Renal cortex interstitium (tissue), 15 donors: ENCODE data around the gene DRAXIN. TPM values are rescaled to one million over a fixed set of nuclear protein-coding genes. Genes with fewer than 3 reads are reported as not detected.

Experiments
- DNase-seq, 11 donors: peaks; one replicate each; pipeline ENCODE4 v3.0.0-alpha.2; 2013; ENCODE audit warnings: low read depth in 9 of 11, low spot score in 4 of 11; ENCODE audit errors: extremely low read depth in 1 of 11
- long read RNA-seq, 16 experiments: transcript quantifications; one replicate each; lab custom pipeline, GENCODE V29; 2026
- polyA plus RNA-seq, 3 donors: library from polyadenylated mRNA; unstranded; fragments of 120-200 nt; gene quantifications; one replicate each; pipeline ENCODE4 v1.2.1, GENCODE V29; 2013; ENCODE audit not compliant: insufficient read length in 3 of 3

Gene DRAXIN, protein sequence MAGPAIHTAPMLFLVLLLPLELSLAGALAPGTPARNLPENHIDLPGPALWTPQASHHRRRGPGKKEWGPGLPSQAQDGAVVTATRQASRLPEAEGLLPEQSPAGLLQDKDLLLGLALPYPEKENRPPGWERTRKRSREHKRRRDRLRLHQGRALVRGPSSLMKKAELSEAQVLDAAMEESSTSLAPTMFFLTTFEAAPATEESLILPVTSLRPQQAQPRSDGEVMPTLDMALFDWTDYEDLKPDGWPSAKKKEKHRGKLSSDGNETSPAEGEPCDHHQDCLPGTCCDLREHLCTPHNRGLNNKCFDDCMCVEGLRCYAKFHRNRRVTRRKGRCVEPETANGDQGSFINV
- polyA plus RNA-seq: 1 to 10 TPM; 1.1 to 1.4 (median 1.2) TPM
- long read RNA-seq, donor 1: 0 reads
- long read RNA-seq, donor 2: 0 reads
- long read RNA-seq, donor 3: 0 reads
- long read RNA-seq, donor 4: 0 reads
- long read RNA-seq, donor 5: 0 reads
- long read RNA-seq, donor 6: 0 reads
- long read RNA-seq, donor 7: 0 reads
- long read RNA-seq, donor 8, partial matches to known transcripts: 6 of 56 reads
- long read RNA-seq, donor 8, other reads (novel, unspliced or antisense): 50 of 56 reads
- long read RNA-seq, donor 9: 0 reads
- long read RNA-seq, donor 10: 0 reads
- long read RNA-seq, donor 11: 0 reads
- long read RNA-seq, donor 12: 0 reads
- long read RNA-seq, donor 13: 0 reads
- long read RNA-seq, donor 14: 0 reads
- long read RNA-seq, donor 15: 0 reads
- long read RNA-seq, donor 16: 0 reads

DNA sequence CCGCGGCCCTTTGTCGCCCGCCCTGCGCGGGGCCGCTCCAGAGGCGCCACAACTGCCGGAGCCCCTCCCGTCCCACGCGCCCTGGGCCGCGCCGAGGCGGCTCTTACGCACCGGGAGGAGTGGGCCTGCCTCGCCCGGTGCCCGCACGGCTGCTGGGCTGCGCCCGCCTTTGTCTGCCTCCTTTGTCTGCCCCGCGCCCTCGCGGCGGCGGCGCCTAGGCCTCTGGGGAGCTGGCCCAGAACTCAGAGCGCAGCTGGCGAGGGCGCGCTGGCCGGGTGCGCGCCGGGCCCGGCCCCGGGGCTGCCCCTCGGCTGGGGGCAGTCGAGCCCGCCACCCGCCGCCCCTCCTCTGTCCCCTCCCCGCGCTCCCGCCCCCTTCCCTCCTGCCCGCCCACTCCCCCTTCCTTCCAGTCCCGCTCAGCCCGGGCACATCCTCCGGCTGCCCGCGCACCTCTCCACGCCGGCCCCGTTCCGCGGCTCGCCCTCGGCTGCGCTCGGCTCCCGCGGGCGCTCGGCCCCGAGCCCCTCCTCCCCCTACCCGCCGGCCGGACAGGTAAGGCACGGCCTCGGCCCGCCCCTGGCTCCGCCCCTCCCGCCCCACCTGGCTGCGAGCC is at the start of gene DRAXIN:
TSS of gene DRAXIN (plus strand) at position 409 of the 613 bp plus-strand sequence. CDS start 14,549 bp downstream, outside the sequence.
- peak in 1 of 11 donors; percentile 41 for DNase-seq

DNA sequence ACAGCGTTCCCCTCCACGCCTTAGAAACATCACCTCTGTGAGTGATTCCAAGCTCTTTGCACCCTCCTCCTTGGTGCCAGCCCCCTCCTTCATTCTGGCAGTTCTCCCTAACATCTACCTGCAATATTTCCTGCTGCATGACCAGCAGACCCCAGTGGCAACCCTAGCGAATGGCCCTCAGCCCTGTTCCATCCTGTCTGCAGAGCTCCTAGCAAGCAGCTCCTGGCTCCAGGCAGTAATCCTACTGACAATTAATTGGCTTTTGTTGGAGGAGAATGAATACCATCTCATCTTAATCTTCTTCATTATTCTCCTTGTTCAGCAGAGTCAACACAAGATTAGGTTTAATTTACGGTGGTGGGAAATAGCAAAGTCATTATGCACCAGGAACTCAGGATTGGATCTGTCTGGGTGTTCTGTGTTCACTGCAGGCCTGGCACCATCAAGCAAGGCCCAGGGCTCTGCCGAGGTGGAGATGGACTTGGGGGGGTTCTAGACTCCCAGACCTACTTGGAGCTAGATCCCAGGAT is 49.7 kb upstream of the DRAXIN start:
- no peak for DNase-seq

DNA sequence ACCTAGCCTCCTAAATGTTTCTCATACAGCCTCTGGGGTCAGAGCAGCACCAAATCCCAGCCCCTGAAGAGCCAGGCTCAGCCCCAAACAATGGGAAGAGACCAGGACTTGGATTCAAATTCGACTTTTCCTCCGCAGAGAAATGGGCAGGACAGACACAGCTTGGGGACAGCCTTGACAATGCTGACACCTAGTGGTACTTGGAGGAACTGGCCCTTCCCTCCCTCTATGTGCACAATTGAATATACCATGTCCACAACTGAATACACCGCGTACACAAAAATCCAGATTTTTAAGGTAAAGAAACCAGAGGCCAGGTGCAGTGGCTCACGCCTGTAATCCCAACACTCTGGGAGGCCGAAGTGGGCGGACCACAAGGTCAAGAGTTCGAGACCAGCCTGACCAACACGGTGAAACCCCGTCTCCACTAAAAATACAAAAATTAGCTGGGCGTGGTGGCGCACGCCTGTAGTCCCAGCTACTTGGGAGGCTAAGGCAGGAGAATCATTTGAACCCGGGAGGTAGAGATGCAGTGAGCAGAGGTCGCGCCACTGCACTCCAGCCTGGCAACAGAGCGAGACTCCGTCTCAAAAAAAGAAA is 49.0 kb upstream of the DRAXIN start:
- peak in 3 of 11 donors; percentile 39 to 45 (median 42) for DNase-seq

DNA sequence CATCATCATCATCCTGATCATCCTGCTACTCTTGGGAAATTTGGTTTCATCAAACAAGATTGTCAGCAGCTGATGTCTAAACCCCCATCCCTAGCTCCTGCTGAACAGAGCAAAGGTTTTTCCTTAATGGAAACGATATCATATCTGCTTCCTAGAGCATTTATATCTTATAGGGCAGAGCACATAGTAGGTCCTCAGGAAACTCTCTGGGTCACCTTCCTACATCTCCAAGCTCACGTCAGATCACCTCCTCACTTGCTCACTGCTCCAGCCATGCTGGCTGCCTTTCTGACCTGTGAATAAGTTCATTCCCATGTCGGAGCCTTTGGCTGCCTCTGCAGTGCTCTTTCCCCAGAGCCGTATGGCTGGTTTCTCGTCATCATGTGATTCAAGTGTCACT is 47.7 kb upstream of the DRAXIN start:
- no peak for DNase-seq

DNA sequence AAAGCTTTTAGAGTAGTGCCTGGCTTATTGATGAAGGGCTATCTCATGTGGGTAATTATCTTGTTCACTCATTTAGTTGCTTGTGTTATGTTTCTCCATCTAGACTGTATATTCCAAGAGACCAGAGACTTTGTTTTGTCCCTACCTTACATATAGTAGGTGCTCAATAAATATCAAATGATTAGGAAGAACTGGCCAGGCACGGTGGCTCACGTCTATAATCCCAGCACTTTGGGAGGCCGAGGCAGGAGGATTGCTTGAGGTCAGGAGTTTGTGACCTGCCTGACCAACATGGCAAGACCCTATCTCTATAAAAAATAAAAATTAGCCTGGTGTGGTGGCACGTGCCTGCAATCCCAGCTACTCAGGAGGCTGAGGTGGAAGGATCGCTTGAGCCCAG is 46.2 kb upstream of the DRAXIN start:
- no peak for DNase-seq

DNA sequence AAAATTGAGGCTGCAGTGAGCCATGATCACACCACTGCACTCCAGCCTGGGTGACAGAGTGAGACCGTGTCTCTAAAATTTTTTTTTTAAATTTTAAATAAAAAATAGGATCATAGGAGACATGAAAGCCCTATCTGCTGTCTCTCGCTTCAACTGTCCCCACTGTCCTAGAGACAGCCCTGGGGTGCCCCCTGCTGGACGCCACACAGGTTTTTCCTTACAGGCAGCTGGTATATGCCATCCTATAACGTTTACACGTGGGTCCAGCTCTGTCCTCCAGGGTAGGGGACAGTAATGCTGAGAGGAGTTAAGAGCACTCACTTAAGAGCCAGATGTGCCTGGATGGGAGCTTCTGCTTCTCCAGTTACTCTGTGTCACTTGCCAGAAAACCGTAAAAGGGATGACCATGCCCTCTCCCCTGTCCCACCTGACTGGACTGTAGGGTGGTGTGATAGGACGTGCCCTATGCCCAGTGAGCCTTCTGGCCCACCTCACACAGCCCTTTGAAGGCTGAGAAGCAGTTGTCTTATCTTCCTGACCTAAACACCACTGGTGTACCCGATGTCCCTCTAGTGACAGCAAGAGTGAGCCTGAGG is 45.7 kb upstream of the DRAXIN start:
- peak in 5 of 11 donors; percentile 49 to 68 (median 56) for DNase-seq

DNA sequence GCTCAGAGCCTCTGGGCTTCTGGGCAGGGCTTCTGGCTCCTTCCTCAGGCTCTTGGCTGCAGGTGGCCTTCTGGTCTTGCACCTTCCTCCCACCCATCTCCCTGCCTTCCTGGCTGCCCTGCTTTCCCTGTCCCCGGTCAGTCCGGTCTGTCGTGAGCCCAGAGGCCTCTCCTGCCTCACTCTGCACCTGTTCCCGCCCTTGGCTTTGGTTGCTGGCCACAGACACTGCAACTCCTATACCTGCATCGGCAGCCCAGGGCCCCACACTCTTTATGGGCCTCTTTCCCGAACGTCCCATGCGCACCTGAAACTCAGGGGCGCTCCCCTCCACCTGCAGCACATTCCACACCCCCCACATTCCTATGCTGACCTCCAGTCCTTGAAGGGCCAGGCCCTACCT is 45.2 kb upstream of the DRAXIN start:
- no peak for DNase-seq

DNA sequence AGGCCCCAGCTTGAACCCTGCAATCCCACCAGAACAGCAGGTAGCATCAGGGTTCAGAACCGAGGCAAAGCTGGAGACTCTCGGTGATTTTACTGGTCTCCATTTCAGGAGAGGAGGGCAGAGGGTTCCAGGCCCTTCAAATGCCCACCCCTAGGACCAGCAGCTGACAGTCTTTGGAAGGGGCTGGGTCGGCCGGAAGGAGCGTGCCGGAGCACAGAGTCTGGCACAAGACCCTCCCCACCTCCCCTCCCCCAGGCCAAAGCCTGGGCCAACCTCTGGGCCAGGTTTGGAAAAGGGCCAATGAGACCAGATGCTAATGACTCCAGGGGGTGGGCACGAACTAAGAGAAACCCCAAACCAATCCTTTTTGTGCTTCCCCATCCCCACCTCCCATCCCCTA is 44.2 kb upstream of the DRAXIN start:
- DNase-seq: no peak

DNA sequence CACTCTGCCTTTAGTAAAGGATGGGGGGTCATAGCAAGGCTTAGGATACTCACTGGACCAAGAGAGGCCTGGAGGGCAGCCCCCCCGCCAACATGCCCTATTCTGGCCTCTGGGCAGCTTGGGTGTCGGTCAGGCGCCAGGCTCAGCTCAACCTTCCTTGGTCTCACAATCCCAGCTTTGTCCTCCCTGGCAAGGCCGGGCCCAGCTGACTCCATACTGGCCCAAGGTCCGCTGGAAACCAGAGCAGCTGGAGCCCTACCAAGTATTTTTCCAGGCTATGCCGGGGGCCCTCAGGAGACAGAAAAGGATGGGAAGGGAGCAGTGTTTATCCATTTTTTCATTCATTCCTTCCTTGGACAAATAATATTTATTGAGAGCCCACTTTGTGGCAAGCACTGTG is 43.5 kb upstream of the DRAXIN start:
- DNase-seq: no peak

DNA sequence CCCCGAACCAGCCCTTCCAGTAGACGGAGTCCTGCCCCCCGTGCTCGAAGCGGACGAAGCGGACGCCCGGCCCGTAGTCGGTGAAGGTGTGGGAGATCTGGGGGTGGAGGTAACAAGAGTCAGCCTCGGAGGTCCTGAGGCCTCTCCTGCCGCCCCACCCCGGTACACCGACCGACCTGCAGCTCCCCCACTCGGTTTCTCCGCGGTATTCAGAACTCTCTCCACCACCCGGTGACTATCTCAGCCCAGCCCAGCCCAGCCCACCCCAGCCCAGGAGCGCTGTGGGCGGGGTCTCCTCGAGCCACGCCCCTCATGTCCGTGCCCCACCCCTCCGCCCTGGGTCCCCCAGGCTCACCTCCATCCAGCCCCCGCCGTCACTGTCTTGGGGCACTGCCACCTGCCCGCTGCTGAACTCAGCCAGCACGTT is 42.8 kb upstream of the DRAXIN start:
- DNase-seq: no peak

DNA sequence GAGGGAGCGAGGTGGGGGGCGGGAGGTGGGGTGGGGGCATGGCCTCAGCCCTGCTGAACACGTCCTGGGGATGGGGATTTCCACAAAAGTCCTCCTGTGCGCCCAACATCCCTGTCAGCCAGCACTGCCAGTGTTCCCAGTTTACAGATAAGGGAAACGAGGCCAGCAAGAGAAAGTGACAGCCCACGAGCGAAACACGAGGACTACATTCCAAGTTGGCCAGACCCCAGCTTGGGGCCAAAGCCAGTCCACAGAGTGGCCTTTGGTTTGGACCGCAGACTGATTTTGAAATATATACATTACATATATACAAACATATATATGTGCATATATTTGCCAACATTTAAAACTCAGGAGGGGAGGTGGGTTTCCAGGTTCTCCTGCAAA is 42.3 kb upstream of the DRAXIN start:
- no peak for DNase-seq

DNA sequence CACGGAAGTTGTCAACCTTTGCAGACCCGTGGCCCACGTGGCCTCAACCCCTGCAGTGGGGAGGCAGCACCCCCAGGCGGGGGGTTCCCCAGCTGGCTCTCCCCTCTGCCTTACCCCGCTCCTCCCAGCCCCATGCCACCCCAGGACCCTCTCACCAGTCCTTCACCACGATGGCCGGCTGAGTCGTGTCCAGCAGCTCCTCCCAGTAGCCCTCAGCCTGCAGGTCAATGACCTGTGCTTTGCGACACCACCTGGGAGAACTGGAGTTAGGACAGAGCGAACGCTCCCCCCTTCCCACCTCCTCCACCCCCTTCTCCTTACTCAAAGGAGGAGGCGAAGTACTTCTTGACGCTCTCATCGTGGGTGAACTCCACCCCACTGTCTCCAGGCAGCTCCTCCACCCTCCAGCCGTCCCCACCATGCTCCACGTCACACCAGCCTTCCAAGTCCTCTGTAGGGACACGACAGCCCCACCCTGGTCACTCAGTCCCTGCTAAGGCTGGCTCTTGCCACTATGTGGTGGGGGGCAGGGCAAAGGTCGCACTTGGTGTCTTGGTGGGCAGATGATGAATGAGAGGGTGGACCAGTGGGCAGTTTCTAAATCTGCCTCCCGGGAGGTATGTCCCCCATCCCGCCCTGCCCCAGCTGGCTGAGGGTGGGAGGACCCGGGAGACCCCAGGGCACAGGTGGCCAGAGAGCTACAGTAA is 41.7 kb upstream of the DRAXIN start:
- DNase-seq: no peak

DNA sequence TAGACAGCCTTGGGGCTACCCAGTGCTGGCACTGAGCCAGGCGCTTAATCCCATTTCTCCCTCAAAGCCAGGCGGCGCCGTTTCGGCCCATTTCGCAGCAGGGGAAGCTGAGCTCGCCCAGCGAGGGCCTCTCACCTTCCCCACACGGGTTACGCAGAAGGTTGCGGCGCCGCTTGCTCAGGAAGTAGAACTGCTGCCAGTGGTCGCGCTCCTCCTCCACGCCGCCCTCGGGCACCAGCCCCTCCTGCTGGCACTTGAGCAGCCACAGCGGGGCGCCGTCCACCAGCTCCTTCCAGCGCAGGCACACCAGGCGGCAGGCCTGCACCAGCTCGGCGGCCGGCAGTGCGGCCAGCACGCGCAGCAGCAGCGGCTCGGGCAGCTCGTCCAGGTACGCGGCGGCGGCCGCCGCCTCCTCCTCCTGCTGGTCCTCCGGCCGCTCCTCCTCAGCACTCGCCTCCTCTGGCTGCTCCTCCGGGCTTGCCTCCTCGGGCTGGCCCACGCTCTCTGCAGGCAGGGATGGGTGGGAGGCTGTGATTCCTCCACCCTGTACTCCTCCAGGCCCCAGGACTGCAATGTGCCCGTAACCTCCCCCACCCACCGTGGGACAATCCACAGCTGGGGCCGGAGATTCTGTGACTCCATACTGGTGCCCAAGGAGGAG is 41.0 kb upstream of the DRAXIN start:
- peak in 3 of 11 donors; percentile 38 to 46 (median 44) for DNase-seq

DNA sequence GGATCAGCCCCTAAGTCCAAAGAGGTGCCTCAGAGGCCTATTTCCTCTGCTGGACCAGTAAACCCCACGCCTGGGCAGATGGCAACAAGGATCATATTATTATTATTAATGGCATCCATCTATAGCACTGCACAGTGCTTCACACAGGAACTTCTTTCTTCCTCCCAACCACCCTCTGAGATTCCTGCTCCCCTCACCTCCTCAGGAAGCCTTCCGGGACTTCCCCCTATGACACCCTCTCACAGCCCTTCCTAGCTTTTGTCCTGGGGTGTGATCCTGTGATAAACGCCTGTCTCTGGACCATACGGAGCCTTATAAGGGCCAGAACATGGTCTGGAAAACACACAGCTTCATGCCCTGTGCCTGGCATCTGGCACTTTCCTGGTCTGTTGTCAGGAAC is 40.5 kb upstream of the DRAXIN start:
- no peak for DNase-seq

DNA sequence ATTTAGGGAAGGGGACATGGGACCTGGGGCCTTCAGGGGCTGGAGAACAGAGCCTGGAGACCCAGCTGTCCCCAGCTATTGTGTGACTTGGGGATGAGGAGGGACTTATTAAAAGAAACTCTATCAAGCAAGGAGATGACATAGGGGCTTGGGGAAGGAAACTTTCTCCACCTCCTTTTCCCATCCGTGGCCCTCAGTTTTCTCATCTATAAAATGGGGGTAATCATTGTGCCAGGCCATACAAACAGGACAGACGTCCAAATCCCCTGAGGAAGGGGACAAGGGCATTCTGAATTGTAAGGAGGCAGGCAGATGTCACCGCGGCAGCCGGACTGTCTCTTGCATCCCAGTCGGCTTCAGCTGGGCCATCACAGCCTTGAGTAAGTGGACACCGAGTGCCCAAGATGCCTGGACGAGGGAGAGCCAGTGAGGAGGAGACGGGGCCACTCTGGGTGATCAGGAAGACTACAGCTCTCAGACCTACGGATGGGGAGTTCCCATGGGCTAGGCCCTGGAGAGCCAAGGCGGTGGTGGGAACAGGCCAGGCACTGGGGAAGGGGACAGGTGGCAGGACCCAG is 39.2 kb upstream of the DRAXIN start:
- no peak for DNase-seq

DNA sequence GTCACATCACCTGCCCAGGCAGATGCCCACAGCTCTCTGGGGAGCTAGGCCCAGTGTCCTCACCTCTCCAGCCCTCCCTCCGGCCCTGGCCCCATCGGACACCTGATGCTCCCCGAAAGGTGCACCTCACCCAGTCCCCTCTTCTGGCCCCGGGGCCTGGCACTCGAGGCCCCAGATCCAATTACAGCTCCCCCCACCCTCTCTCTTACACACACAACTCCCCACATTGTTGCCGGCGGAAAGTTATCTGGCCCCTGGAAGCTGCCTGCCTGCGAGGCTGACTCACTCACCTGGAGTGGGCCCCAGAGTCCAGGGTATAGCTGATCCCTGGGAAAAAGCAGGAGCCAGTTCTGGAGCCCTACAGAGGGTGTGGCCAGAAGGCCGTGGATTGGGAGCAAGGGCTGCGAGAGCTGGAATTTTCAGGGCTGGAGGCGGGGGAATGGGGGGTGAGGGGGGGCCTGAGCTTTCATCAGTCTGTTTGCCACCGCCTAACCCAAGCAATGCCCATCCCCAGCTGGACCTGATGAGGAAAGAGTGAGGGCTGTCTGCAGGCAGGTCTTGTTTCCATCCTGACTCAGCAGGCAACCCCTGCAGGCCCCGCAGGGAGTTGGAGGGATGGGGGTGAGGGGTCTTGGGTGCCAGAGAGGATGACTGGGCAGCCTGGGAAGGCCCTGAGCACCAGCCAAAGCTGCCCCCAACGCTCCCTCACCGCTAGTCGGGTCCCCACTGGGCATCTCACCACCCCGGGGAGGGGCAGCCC is 38.2 kb upstream of the DRAXIN start:
- no peak for DNase-seq

DNA sequence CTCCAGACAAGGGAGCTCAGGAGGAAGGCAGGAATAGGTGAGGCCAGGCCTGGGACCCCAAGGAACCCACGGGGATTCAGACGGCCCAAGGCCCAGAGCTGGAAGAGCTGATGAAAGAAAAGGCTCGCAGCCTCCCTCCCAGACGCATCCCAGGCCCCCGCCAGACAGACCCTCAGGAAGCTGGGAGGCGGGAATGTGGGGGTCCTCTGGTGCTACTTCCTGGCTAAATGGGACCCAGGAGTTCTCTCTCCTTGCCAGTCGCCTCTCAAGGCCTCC is 37.7 kb upstream of the DRAXIN start:
- DNase-seq: no peak
